HG03135 (cell line): ENCODE results near the gene COL15A1.
"Not testable (repeated sequence)": the region's sequence is repeated elsewhere in the genome, so short reads cannot be mapped to it uniquely, and the experiment has no call there.

Experiments
- ATAC-seq: cut with Tn5 transposase; IDR thresholded peaks from one replicate; pipeline ENCODE4 v1.9.1; 2021; ENCODE audit warnings: mild to moderate bottlenecking, moderate library complexity; ENCODE audit not compliant: unreplicated experiment

The COL15A1 gene

DNA sequence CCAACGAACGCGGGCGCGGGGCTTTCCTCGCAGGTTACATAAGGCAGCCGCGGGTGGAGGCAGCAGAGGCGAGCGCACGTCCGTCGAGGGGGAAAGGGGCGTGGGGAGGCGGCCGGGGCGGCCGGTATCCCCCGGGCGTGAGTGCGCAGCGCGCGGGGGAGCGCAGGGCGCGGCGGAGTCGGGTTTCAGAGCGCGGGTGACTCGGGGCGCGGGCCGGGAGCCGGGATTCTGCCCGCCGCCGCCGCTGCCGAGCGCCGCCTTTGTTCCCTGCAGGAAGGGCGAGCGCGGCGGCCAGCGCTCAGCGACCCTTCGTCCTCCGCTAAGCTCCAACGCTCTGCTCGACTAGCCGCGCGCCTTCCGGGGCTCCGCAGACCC lies at the start of gene COL15A1:
TSS of gene COL15A1 (plus strand) at position 226 of the 375 bp plus-strand sequence. CDS start 155 bp downstream, outside the sequence.
- ATAC-seq = no peak

DNA sequence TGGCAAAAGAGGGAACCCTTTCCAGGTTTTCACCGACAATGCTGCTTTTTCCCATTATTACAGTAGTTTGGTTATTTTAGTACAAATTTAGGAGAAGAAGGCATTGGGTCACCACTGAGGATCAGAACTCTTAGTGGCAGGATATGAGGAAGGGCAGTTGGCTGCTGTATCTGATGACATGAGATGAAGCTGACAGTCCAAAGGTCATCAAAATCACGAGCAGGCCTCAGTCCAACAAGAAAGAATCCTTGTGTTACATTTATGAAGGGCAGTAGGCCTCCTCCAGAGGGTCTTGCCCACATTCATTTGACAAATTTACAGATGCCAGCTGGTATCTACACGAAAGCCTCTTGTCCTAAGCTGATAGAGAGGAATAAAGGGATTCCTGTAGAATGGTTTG lies 49.5 kb upstream of the COL15A1 start:
- ATAC-seq = no peak

DNA sequence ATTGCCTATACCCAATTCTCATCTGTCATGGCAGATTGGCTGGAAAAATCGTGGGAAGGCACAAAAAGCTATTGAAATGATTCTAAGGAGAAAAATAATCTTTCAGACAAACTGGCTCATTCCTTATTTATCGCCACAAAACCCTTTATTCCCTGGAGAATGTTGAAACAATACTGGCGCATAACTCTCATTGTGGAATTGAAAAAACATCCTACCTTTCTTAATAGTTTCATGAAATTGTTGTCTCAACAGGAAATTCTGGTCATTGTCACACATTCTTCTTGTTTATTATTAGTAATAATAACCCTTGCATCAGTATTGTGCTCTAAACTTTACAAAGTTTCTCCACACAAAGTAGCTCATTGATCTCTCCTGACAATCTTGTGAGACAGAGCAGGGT lies 48.9 kb upstream of the COL15A1 start:
- no peak for ATAC-seq

DNA sequence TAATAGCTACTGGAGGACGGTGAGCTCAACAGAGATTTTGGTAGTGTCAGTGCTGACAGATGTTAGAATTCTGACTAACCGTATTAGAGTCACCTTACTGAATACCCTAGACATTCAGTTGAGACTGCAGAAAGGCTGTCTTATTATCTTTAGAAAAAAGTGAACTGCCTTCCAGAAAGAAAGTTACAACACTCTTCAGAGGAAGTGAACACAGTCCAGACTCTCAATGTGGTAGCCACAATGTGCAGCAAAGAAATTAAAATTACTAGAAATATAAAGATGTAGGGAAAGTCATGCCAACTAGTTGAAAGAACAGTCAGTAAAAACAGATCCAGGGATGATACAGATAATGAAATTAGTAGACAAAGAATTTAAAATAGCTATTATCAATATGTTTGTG lies 47.1 kb upstream of the COL15A1 start:
- ATAC-seq = no peak

DNA sequence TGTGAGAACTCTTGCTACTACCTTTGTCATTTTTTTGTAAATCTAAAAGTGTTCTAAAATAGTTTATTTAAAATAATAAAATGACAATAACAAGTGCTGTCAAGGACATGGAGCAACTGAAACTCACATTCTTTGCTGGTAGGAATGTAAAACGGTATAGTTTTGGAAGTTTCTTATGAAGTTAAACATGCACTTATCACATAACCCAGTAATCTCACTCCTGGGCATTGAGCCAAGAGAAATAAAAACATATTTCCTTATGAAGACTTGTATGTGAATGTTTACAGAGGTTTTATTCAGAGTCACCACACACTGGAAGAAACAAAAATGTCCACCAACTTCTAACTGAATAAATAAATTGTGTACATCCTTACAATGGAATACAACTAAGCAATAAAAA lies 46.0 kb upstream of the COL15A1 start:
- ATAC-seq = no peak

DNA sequence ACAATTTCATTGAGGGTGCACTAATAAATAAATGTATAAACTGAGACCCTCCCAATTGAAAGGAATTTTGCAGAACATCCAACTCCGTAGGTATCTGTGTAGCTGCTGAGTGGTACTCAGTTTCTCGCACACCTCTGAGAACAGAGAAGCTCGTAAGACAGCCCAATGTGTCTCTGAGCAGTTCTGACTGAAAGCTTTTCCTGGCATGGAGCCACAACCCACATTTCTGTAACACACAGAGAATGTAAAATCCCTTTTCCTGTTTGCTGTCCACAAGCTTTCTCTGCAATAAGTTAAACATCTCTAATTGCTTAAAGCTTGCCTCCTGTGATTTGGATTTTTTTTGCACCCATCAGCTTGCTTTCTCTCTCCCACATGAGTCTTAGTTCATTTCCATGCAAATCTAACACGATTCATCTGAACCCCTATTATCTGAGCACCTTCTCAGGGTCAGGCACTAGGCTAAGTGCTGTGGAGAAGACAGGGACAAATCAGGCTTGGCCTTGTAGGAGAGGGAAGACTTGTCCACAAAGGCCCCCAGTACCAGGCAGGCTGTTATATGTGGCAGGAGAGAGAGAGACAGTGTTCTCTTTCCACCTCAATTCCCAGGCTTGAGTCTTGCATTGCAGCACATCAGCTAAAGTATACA lies 44.2 kb upstream of the COL15A1 start:
- no peak for ATAC-seq

DNA sequence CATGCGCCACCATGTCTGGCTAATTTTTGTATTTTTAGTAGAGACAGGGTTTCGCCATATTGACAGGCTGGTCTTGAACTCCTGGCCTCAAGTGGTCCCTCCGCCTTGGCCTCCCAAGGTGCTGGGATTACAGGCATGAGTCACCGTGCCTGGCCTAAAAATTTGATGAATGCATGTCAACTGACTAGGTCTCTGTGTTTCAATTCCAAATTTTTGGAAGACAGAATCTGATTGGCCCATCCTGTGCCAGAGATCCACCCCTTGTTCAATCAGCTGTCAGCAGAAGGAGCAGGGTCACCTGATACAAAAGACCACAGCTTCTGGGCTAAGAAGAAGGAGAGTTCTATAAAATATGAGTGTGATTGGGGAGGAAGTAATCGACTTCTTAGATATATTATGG lies 43.5 kb upstream of the COL15A1 start:
- no peak for ATAC-seq

DNA sequence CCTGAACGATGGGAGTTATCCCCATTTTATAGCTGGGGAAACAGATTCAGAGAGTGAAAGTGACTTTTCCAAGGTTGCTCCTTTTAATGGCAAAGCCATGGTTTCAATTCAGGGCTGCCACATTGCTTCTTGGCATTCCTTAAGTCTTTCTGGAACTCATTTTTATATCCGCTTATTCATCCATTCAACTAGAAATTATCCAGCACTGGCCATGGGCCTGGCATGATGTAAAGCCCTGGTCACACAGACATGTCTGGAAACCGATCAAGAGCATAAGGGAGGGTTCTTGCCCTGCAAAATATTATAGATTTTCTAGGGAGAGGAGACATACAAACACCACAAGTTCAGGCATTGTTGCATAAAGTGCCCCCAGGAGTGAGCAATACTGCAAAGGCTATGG lies 43.0 kb upstream of the COL15A1 start:
- no peak for ATAC-seq

DNA sequence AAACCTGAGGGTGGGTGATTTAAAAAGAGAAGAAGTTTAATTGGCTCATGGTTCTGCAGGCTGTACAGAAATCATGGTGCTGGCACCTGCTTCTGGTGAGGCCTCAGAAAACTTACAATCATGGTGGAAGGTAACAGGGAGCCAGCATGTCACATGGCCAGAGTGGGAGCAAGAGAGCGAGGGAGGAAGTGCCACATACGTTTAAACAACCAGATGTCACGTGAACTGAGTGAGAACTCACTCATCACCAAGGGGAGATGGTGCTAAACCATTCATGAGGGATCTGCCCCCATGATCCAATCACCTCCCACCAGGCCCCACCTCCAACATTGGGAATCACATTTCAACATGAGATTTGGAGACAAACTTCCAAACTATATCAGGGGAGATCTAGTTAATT lies 41.9 kb upstream of the COL15A1 start:
- ATAC-seq = not testable (repeated sequence)

DNA sequence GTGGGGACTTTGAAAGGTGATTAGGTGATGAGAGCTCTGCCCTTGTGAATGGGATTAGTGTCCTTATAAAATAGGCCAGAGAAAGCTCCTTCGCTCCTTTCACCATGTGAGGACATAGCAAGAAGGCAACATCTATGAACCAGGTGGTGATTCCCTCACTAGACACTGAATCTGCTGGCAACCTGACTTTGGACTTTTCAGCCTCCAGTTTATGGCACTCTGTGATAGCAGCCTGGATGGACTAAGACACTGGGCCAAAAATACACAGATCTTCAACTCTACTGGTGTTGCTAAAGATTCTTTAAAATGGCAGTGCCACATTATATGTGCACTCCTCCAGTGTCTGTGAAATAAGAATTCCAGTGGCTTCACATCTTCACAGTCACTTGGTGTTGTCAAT lies 41.2 kb upstream of the COL15A1 start:
- no peak for ATAC-seq

DNA sequence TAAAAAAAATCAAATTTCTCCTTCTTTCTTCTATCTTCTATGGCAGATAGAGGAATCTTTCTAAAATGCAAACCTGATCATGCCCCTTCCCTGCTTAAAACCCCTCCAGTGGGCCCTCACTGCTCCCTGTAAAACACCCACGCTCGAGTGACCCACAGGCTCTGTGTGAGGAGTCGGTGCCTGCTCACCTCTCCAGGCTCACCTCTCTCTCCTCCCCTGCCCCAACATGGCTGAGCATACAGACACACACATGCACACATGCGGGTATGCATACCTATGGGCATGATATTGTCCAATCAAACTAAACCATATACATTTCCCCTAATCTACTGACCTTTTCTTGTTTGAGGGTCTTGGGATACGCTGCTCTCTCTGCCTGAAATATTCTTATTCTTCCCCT lies 40.8 kb upstream of the COL15A1 start:
- no peak for ATAC-seq

DNA sequence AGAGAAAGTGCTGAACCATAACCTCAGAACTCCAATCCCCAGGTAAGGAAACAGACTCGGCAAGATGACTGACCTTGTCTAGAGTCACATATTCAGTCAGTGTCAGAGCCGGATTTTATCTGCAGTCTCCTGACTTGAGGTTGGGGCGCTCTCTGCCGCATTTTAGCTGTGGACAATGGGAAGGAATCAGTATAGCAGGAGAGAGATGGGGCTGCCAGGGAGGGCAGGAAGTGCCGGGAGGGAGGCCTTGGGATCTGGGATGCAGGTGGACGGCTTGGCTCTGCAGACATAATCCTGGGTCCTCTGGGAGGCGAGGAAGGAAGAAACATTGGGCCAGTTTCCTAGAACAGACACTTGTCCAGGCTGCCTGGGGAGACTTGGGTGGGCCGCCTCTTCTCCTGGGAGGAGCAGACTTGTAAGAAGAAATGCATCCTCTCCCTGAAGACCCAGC lies 39.7 kb upstream of the COL15A1 start:
- no peak for ATAC-seq

DNA sequence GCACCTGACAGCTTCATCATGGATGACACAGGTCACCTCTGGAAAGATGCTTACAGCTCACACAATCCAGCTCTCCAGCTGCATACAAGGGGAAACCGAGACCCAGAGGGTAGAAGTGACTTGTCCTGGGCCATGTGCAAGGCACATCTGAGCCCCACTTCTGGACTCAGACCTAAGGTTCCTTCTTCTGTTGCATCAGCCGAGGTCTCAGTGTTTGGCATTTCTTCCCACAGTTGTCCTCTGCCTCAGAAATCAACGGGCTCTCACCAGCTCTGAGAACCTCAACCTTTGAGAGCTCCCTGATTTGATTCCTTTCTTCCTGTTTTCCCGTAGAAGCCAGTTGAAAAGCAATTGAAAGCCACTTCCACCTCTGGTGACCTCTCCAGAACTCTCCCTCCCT lies 38.7 kb upstream of the COL15A1 start:
- ATAC-seq = no peak

DNA sequence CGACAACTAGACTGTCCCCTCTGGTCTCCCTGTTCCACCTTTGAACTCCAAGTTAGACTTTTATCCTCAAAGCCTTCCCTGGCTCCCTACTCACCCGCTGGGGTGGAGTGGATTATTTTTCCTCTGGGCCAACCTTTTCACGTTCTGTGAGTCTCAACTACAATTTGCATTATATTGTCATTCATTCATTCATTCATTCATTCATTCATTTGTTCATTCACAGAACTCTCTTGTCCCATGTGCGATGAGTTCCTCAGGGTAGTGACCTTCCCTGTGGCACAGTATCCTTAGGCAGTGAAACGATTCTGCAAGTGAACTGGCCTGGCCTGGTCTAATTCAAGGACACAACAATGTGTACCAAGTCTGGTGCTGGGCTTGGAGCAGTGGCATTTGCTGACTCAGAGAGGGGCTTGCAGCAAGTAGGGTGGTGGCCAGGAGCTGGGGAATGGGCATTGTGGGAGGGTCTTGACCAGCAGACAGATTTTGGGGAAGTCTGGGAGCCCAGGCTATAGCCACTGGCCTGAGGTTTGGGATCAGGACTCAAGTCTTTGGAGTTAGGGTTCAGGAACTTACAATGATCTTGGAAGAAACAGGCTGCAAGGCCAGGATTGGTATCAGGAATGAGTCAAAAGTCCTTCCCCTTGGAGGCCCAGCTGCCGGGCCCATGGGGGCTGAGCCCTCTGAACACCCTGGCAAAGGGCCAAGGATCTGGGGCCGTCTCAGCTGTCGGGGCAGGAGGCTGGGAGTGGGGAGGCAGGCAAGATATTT lies 37.2 kb upstream of the COL15A1 start:
- ATAC-seq = no peak

DNA sequence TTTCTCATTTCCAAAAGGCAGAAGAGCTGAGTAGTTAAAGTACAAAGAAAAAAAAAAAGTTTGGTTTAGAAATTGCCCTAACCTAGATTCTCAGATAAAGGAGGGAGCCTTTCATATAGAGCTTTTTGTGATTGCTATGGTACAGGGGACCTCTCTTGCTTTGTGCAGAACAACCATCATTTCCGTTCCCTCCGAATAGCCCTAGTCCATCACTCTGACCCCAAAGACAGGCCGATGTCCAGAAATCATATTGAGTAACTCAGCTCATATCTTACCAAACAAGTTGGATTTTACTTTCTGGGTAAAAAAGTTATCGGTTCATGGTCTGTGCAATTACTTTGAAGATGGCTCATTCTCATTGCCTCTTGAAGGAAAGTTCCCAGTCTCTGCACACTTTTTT lies 36.7 kb upstream of the COL15A1 start:
- ATAC-seq = no peak

DNA sequence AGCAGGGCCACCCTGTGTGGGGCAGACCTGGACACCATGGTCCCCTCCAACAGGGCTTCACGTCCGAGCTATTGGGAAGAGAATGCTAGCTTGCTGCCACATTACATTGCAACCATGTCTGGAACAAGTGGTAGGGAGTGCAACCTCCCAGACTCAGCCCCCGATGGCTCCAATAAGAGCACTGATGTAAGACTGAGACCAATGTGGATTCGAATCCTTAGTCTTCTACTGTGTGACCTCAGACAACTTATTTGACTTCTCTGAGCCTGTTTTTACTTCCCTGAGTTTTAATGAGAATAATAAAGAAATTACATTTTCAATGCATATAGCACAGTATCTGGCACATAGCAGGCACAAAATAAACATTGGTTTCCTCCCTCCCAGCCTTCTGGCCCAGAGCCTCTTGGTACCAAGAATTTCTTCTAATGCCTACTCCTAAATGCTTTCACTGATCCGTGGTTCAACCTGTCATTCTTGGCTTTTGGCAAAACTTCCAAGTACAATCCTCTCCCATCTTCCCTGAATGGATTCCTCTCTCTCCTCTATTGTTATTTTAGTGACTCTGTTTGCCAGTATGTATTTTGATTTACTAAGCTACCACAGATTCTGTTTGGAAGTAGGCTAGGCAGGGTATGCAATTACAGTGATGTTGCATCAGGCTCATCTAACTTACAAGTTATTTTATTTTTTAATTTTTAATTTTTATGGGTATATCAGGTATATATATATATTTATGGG lies 34.6 kb upstream of the COL15A1 start:
- ATAC-seq = no peak

DNA sequence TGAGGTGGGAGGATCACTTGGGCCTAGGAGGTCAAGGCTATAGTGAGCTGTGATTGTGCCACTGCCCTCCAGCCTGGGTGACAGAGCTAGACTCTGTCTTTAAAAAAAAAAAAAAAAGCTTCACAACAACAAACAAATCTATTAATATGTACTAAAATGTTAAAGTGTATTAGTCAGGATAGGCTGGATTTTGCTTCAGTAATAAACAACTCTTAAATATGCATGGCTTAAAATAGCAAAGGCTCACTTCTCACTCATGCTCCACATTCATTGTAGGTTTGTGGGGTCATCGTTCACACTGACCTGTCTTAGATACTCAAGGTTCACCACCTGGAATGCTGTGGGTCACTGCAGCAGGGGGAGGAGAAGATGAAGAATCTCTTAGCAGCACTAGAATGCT lies 33.8 kb upstream of the COL15A1 start:
- no peak for ATAC-seq

DNA sequence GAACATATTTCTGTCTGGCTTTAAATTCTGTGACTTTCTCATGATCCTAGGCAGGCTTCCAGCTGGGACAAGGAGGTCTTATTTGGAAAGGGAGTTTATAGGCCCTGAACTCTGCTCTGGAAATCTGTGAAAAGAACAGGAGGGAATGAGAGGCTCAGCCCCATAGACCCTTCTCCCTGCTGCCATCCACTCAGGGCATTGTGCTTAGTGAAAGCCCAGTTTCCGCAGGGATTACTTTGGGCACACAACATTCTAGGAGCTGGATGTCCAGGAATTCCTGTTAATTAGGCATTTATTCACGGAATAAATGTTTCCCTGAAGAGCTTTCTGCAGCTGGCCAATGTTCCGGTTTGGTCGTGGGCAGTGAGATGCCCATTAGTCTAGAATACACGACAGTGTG lies 32.7 kb upstream of the COL15A1 start:
- no peak for ATAC-seq

DNA sequence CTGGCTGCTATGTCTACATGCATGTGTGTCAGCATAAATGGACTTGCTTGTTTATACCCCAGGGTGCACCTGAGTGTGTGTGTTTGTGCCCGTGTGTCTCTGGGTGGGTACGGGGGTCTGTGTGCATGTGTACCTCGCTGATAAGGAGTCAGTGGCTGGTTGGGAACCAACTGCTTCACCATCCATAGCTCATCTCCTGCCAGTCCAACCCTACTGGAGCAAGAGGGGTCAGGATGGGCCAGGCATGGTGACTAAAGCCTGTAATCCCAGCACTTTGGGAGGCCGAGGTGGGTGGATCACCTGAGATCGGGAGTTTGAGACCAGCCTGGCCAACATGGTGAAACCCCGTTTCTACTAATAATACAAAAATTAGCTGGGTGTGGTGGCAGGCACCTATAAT lies 32.0 kb upstream of the COL15A1 start:
- ATAC-seq = not testable (repeated sequence)

DNA sequence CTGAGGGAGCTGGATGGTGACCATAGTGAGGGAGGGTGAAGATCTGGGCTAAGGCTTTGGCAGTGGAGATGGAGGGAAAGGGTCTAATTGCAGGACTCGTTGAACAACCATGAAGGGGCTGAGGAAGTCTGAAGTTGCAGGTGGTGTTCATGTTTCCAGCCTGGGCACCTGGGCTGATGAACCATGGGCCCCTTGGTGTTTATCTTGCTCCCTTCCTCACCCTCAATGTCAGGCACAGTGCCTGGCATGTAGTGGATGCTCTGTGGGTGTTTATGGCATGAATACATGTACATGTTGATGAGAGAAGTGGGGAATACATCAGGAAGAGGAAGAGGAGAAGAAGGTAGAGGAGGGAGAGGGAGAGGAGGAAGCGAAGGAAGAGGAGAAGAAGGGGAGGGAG lies 31.3 kb upstream of the COL15A1 start:
- no peak for ATAC-seq

DNA sequence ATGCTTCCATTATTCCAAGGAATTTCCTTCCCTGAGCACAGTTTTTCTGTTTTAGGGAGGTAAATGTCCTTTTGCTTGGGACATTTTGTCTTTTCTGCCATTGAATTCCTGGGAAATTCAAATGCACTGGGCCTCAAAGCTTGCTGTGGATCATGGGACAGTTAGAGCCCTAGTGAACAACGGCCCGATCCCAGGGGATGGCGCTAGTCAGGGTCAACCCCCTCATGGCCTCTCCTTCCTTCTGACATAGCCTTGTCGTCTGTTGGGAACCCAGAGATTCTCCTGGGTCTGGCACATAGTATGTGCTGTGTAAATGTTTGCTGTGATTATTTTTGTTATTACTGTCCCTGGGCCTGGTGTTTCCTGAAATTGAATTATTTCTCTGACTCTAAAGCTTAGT lies 30.7 kb upstream of the COL15A1 start:
- ATAC-seq = no peak

DNA sequence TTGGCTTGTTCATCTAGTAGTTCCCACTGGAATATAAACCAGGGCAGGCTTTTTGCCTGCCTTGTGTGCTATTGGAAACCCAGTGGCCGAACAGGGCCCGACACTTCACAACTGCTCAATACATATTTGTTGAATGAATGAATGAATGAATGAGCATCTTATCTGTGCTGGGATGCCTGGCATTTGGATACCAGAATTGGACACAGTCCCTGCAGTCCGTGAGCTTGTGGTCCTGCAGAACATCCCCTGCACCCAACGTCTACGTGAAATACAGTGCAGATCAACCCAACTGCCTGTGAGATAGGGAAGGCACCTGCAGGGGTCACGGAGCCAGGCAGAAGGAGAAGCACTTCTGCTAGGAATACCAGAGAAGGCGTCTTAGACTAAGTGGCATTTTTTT lies 30.0 kb upstream of the COL15A1 start:
- no peak for ATAC-seq
